Esophagus (tissue), 2 donors: Measurements from ENCODE around the gene TMEM60. TPM values are rescaled to one million over a fixed set of nuclear protein-coding genes. Genes with fewer than 3 reads are reported as not detected.

Experiments used
- H3K27ac ChIP-seq, 2 donors: one replicate each; pipeline ENCODE4 v1.5.1; 2013; ENCODE audit warnings: low read depth in 2 of 2, mild to moderate bottlenecking in 2 of 2, inconsistent platforms in 1 of 2, low read length in 1 of 2, moderate library complexity in 1 of 2
- H3K27me3 ChIP-seq, 2 donors: one replicate each; pipeline ENCODE4 v1.6.1; 2013; ENCODE audit warnings: low read length in 2 of 2, control low read depth in 1 of 2, mild to moderate bottlenecking in 1 of 2; ENCODE audit not compliant: insufficient read depth in 2 of 2, control insufficient read depth in 1 of 2
- H3K36me3 ChIP-seq, 2 donors: one replicate each; pipeline ENCODE4 v1.6.1; 2013; ENCODE audit warnings: low read length in 1 of 2; ENCODE audit not compliant: control insufficient read depth in 2 of 2, insufficient read depth in 2 of 2
- H3K4me1 ChIP-seq, 2 donors: one replicate each; pipeline ENCODE4 v1.6.1; 2013; ENCODE audit warnings: low read length in 1 of 2; ENCODE audit not compliant: control insufficient read depth in 2 of 2, insufficient read depth in 2 of 2
- H3K4me3 ChIP-seq, 2 donors: one replicate each; pipeline ENCODE4 v1.5.1; 2013; ENCODE audit warnings: low read length in 2 of 2, mild to moderate bottlenecking in 2 of 2, low read depth in 1 of 2, moderate library complexity in 1 of 2
- H3K9me3 ChIP-seq, 2 donors: one replicate each; pipeline ENCODE4 v1.6.1; 2013; ENCODE audit warnings: mild to moderate bottlenecking in 2 of 2, low read depth in 1 of 2, low read length in 1 of 2, moderate library complexity in 1 of 2; ENCODE audit not compliant: control insufficient read depth in 2 of 2, insufficient read depth in 1 of 2
- WGBS, 2 donors: extraction: QIAGEN DNeasy Blood & Tissue Kit; methylation state at CpG; one replicate each; pipeline ENCODE4 v1.1.7; 2013; 5-methylcytosine and 5-hydroxymethylcytosine counted together
- polyA plus RNA-seq, 2 donors: library from polyadenylated mRNA; stranded (reverse); fragments of 200-250 nt; gene quantifications; one replicate each; pipeline ENCODE4 v1.2.3, GENCODE V29; 2013
- donor health status: healthy with polysubstance abuse.
- donor health status: Bipolar disorder and iron deficiency.

TMEM60 gene
- polyA plus RNA-seq, 2 donors = 13.5 to 14.8 TPM

- no peaks in the 10 kb centered on the region for H3K4me1 ChIP-seq
- H3K4me3 ChIP-seq = peak overlapping the region; percentile 88 to 97
- H3K27ac ChIP-seq = peak overlapping the region; percentile 94
- H3K27me3 ChIP-seq = no peaks in the 10 kb centered on the region
- WGBS, 2 donors = 1% methylated on average over 48 to 55 of the region's 55 CpGs
- H3K9me3 ChIP-seq = no peaks in the 10 kb centered on the region
- H3K36me3 ChIP-seq = no peaks in the 10 kb centered on the region
Observed at GRCh38 chr7:77799078-77799964, 1.1 kb upstream of the TMEM60 start.

GRCh38 chr7:77797734-77798393 is 370 bp downstream of the TMEM60 start:
- 0% methylated on average over 26 to 35 of the region's 35 CpGs for WGBS, 2 donors
- peak overlapping the region; percentile 82 to 94 for H3K27ac ChIP-seq

GRCh38 chr7:77796960-77797359 is 1.3 kb downstream of the TMEM60 start:
- Histone ChIP-seq H3K9me3 (no peaks in the 10 kb centered on the region), H3K36me3 (no peaks in the 10 kb centered on the region), H3K4me1 (no peaks in the 10 kb centered on the region), H3K27me3 (no peaks in the 10 kb centered on the region), H3K27ac (no peak overlapping the region), H3K4me3 (peak overlapping the region; percentile 88 to 97)
- 30 to 31% methylated on average over 5 of the region's 5 CpGs for WGBS, 2 donors

More at GRCh38 chr7:77797734-77798393, 370 bp downstream of the TMEM60 start:
- H3K36me3 ChIP-seq = no peaks in the 10 kb centered on the region
- H3K27me3 ChIP-seq = no peaks in the 10 kb centered on the region
- H3K4me1 ChIP-seq = no peaks in the 10 kb centered on the region
- H3K4me3 ChIP-seq = peak overlapping the region; percentile 88 to 97
- H3K9me3 ChIP-seq = no peaks in the 10 kb centered on the region

GRCh38 chr7:77796109-77796508 is 2.1 kb downstream of the TMEM60 start:
- WGBS, 2 donors = 85 to 86% methylated on average over 3 of the region's 3 CpGs
- H3K27me3 ChIP-seq = no peaks in the 10 kb centered on the region
- no peaks in the 10 kb centered on the region for H3K4me1 ChIP-seq
- no peaks in the 10 kb centered on the region for H3K9me3 ChIP-seq
- H3K27ac ChIP-seq = no peak overlapping the region
- no peak overlapping the region for H3K4me3 ChIP-seq
- H3K36me3 ChIP-seq = no peaks in the 10 kb centered on the region

GRCh38 chr7:77794000-77794399 is 4.2 kb downstream of the TMEM60 start:
- Histone ChIP-seq H3K27ac (no peak overlapping the region), H3K36me3 (no peaks in the 10 kb centered on the region), H3K27me3 (no peaks in the 10 kb centered on the region), H3K9me3 (no peaks in the 10 kb centered on the region), H3K4me1 (no peaks in the 10 kb centered on the region), H3K4me3 (no peak overlapping the region)
- 94 to 96% methylated on average over 4 of the region's 4 CpGs for WGBS, 2 donors

GRCh38 chr7:77791956-77792355 is 6.3 kb downstream of the TMEM60 start:
- Histone ChIP-seq H3K27ac (no peak overlapping the region), H3K4me1 (no peaks in the 10 kb centered on the region), H3K9me3 (no peaks in the 10 kb centered on the region), H3K36me3 (no peaks in the 10 kb centered on the region), H3K27me3 (no peaks in the 10 kb centered on the region), H3K4me3 (no peak overlapping the region)
- WGBS, 2 donors = 83 to 99% methylated on average over 2 of the region's 2 CpGs

- Histone ChIP-seq H3K4me1 (no peaks in the 10 kb centered on the region), H3K4me3 (no peak overlapping the region), H3K9me3 (no peaks in the 10 kb centered on the region), H3K27me3 (no peaks in the 10 kb centered on the region), H3K27ac (no peak overlapping the region), H3K36me3 (no peaks in the 10 kb centered on the region)
- WGBS, 2 donors = 62 to 65% methylated on average over 6 of the region's 6 CpGs
Observed at GRCh38 chr7:77791336-77791735, 6.9 kb downstream of the TMEM60 start.

- no peak overlapping the region for H3K4me3 ChIP-seq
- no peaks in the 10 kb centered on the region for H3K9me3 ChIP-seq
- H3K27ac ChIP-seq = no peak overlapping the region
- no peaks in the 10 kb centered on the region for H3K4me1 ChIP-seq
- peaks cover 0 to 3% of the 10 kb centered on the region in 2 donors for H3K36me3 ChIP-seq
- 80% methylated on average over 2 of the region's 2 CpGs for WGBS, 2 donors
- no peaks in the 10 kb centered on the region for H3K27me3 ChIP-seq
Observed at GRCh38 chr7:77788327-77788902, 9.8 kb downstream of the TMEM60 start.

GRCh38 chr7:77786741-77787140 is 11.5 kb downstream of the TMEM60 start:
- H3K27ac ChIP-seq = no peak overlapping the region

More at GRCh38 chr7:77786741-77787140, 11.5 kb downstream of the TMEM60 start:
- Histone ChIP-seq H3K4me3 (no peak overlapping the region), H3K36me3 (peaks cover 0 to 3% of the 10 kb centered on the region in 2 donors), H3K4me1 (no peaks in the 10 kb centered on the region), H3K27me3 (no peaks in the 10 kb centered on the region), H3K9me3 (no peaks in the 10 kb centered on the region)
